GM23248 (cell line): Measurements from ENCODE around the gene CHRNA4. TPM values are rescaled to one million over a fixed set of nuclear protein-coding genes. Genes with fewer than 3 reads are reported as not detected.

ENCODE experiments used
- DNase-seq: peaks from one replicate; pipeline ENCODE4 v3.0.0-alpha.2; 2015
- H2AFZ ChIP-seq: fragments of 200-600 bp; sonication (generic); 2 replicates; pipeline ENCODE4 v1.6.1; 2016; ENCODE audit warnings: antibody characterized with exemption
- H3F3A ChIP-seq: fragments of 200-600 bp; sonication (generic); 2 replicates; pipeline ENCODE4 v1.6.1; 2016; ENCODE audit warnings: mild to moderate bottlenecking, antibody characterized with exemption, mixed run types; ENCODE audit not compliant: insufficient read depth
- H3K27ac ChIP-seq: fragments of 200-600 bp; sonication (generic); 2 replicates; pipeline ENCODE4 v1.5.1; 2016; ENCODE audit warnings: mild to moderate bottlenecking
- H3K27me3 ChIP-seq: fragments of 200-600 bp; sonication (generic); replicated peaks from 2 replicates; pipeline ENCODE4 v1.6.1; 2016; ENCODE audit warnings: mild to moderate bottlenecking; ENCODE audit not compliant: insufficient read depth
- H3K36me3 ChIP-seq: fragments of 200-600 bp; sonication (generic); 2 replicates; pipeline ENCODE4 v1.6.1; 2016; ENCODE audit warnings: low read depth, mild to moderate bottlenecking
- H3K4me1 ChIP-seq: fragments of 200-600 bp; sonication (generic); 2 replicates; pipeline ENCODE4 v1.6.1; 2016; ENCODE audit warnings: mild to moderate bottlenecking; ENCODE audit not compliant: insufficient read depth
- H3K4me2 ChIP-seq: fragments of 200-600 bp; sonication (generic); one replicate; pipeline ENCODE4 v1.6.1; 2016; ENCODE audit warnings: mild to moderate bottlenecking; ENCODE audit not compliant: unreplicated experiment
- H3K4me3 ChIP-seq: fragments of 200-600 bp; sonication (generic); 2 replicates; pipeline ENCODE4 v1.5.1; 2016; ENCODE audit warnings: mild to moderate bottlenecking
- H3K79me2 ChIP-seq: fragments of 200-600 bp; sonication (generic); 2 replicates; pipeline ENCODE4 v1.6.1; 2016; ENCODE audit warnings: mild to moderate bottlenecking; ENCODE audit not compliant: insufficient read depth
- H3K9ac ChIP-seq: fragments of 200-600 bp; sonication (generic); 2 replicates; pipeline ENCODE4 v1.6.1; 2016; ENCODE audit warnings: mild to moderate bottlenecking
- H3K9me2 ChIP-seq: fragments of 200-600 bp; sonication (generic); 2 replicates; pipeline ENCODE4 v1.6.1; 2016; ENCODE audit warnings: mixed run types, mild to moderate bottlenecking, moderate library complexity; ENCODE audit not compliant: insufficient read depth
- H3K9me3 ChIP-seq: fragments of 200-600 bp; sonication (generic); one replicate; pipeline ENCODE4 v1.6.1; 2017; ENCODE audit warnings: low read depth
- H4K20me1 ChIP-seq: fragments of 200-600 bp; sonication (generic); 2 replicates; pipeline ENCODE4 v1.6.0; 2016; ENCODE audit not compliant: insufficient read depth
- EZH2 ChIP-seq: fragments of 200-600 bp; sonication (generic); IDR thresholded peaks from 2 replicates; pipeline ENCODE4 v1.6.1; 2018; ENCODE audit warnings: antibody characterized with exemption, mild to moderate bottlenecking; ENCODE audit not compliant: insufficient read depth, poor library complexity, severe bottlenecking
- EZH2phosphoT487 ChIP-seq: fragments of 200-600 bp; sonication (generic); IDR thresholded peaks from 2 replicates; pipeline ENCODE4 v1.6.1; 2018; ENCODE audit warnings: antibody characterized with exemption, moderate library complexity, mild to moderate bottlenecking, low read depth; ENCODE audit not compliant: insufficient read depth
- WGBS, 2 experiments: methylation state at CpG; one replicate each; pipeline ENCODE4 v1.1.6; 2015 to 2017; ENCODE audit warnings: low lambda C conversion rate in 2 of 2, low coverage in 1 of 2; ENCODE audit errors: missing lambda C conversion rate in 2 of 2; 5-methylcytosine and 5-hydroxymethylcytosine counted together
- in situ Hi-C: fragments of 300-500 bp; cut with MboI; formaldehyde crosslinking; loops from 2 replicates; pipeline ENCODE4 v1.15.0; 2020
- polyA plus RNA-seq: library from polyadenylated mRNA; unstranded; fragments of >200 nt; fragmentation: Nextera tagmentation; extraction: Ambion mirVana; gene quantifications from 2 replicates; pipeline ENCODE4 v1.2.1, GENCODE V29; 2016
- total RNA-seq: library from RNA; depleted of rRNA; stranded (reverse); fragments of >200 nt; shearing (Covaris generic); gene quantifications from 2 replicates; pipeline ENCODE4 v1.2.3, GENCODE V29; 2014

The CHRNA4 gene
- total and polyA plus RNA-seq, 2 experiments from 2014 or later: not detected

GRCh38 chr20:63356931-63357879, 3.9 kb downstream of the CHRNA4 start:
- H3K4me1 ChIP-seq: no peaks in the 10 kb centered on the region
- no peaks in the 10 kb centered on the region for H3K9me2 ChIP-seq
- in situ Hi-C loops: no loop called here
- H4K20me1 ChIP-seq: no peaks in the 10 kb centered on the region
- peaks cover 7% of the 10 kb centered on the region for H3K27me3 ChIP-seq
- H3F3A ChIP-seq: no peaks in the 10 kb centered on the region
- DNase-seq: no peak
- no peaks in the 10 kb centered on the region for H3K79me2 ChIP-seq
- TF ChIP-seq EZH2 (no peak), EZH2phosphoT487 (no peak)
- 54 to 62% methylated on average over 25 to 30 of the region's 30 CpGs for WGBS, 2 experiments
- no peak overlapping the region for H3K9ac ChIP-seq
- H3K27ac ChIP-seq: no peak overlapping the region
- H2AFZ ChIP-seq: no peak overlapping the region
- H3K36me3 ChIP-seq: no peaks in the 10 kb centered on the region
- no peak overlapping the region for H3K4me3 ChIP-seq
- H3K9me3 ChIP-seq: no peaks in the 10 kb centered on the region
- no peak overlapping the region for H3K4me2 ChIP-seq

DNA sequence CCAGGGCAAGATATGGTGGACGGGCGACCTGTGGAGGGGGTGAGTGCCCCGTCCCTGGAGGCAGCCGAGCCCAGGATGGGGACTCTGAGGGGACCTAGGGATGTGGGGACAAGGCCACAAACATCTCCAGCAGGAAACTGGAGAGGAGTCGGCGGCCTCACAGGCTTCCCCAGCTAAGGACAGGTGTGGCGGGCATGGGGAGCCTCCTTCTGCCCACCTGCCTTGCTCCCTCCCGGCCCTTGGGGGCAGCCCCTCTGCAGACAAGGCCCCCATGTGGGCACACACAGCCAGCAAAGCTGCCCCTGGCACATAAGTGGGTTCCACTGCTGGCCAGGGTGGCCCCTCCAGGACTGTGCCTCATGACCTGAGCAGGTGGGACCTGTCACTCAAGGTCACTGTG, 4.6 kb downstream of the CHRNA4 start:
- Histone ChIP-seq H3F3A (no peaks in the 10 kb centered on the region), H3K9me3 (no peaks in the 10 kb centered on the region), H3K27ac (no peak overlapping the region), H3K27me3 (peaks cover 7% of the 10 kb centered on the region), H3K9me2 (no peaks in the 10 kb centered on the region), H3K4me3 (no peak overlapping the region), H3K9ac (no peak overlapping the region), H3K79me2 (no peaks in the 10 kb centered on the region), H2AFZ (no peak overlapping the region), H4K20me1 (no peaks in the 10 kb centered on the region), H3K4me1 (no peaks in the 10 kb centered on the region), H3K4me2 (no peak overlapping the region), H3K36me3 (no peaks in the 10 kb centered on the region)
- in situ Hi-C loops: no loop called here
- TF ChIP-seq EZH2phosphoT487 (no peak), EZH2 (no peak)
- 66% methylated on average over 6 to 8 of the region's 8 CpGs for WGBS, 2 experiments
- no peak for DNase-seq

DNA sequence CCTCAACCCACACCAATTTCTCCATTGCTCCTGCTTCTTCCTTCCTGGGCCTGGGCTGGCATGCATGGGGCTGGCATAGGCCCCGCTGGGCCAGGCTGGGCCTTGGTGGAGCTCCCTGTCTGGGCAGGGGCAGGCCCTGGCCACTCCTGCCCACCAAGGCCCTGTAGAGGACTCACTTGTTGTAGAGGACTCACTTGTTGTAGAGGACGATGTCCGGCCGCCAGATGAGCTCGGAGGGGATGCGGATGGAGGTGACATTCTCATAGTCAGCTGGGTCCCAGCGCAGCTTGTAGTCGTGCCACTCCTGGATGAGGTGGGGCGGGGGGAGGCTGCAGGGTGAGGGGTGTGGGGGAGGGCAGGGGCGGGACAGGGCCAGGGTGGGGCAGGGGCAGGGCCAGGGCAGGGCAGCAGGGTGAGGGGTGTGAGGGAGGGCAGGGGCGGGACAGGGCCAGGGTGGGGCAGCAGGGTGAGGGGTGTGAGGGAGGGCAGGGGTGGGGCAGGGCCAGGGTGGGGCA, 5.3 kb downstream of the CHRNA4 start:
- Histone ChIP-seq H3K4me3 (no peak overlapping the region), H3K4me1 (no peaks in the 10 kb centered on the region), H3F3A (no peaks in the 10 kb centered on the region), H4K20me1 (no peaks in the 10 kb centered on the region), H3K36me3 (no peaks in the 10 kb centered on the region), H3K79me2 (no peaks in the 10 kb centered on the region), H3K27ac (no peak overlapping the region), H2AFZ (no peak overlapping the region), H3K9ac (no peak overlapping the region), H3K4me2 (no peak overlapping the region), H3K9me2 (no peaks in the 10 kb centered on the region), H3K9me3 (no peaks in the 10 kb centered on the region), H3K27me3 (peaks cover 7% of the 10 kb centered on the region)
- in situ Hi-C loops: no loop called here
- no peak for TF ChIP-seq EZH2phosphoT487
- TF ChIP-seq EZH2: no peak
- 66 to 83% methylated on average over 6 to 11 of the region's 11 CpGs for WGBS, 2 experiments
- no peak for DNase-seq

DNA sequence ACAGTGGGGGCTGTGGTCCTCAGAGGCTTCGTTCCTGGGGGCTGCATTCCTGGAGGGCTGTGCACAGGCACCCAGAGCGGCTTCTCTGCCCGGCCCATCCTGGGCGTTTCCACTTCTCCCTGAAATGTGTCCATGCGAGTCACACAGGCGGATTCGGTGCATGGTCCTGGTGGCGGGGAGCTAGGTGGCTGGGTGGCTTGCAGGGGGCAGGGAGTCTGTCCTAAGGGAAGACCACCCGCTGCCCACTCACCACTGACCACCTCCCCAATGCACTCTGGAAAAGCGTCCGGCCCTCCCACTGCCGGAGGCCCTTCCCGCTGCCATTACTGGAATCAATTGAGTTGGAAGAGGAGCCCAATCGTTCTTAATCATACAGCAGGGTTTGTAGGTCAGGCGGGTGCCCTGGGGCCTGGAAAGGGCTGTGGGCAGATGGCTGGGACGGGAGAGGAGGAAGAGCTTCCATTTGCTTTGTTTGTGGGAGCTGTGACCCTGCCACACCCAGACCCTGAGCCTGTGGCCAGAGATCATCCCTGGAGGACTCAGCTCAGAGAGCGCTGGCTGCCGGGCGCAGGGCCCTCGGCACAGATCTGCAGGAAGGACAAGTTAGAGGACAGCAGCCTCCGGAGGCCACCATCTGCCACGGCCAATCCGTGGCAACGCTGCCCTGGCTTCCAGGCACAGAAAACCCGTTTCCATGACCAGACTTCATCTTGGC, 6.4 kb downstream of the CHRNA4 start:
- Histone ChIP-seq H3K36me3 (no peaks in the 10 kb centered on the region), H3K79me2 (no peaks in the 10 kb centered on the region), H3K9me2 (no peaks in the 10 kb centered on the region), H3K9me3 (no peaks in the 10 kb centered on the region), H3K4me3 (no peak overlapping the region), H3K27me3 (0 out of 2 replicates have a peak, but pooled peaks cover 3% of the 10 kb centered on the region), H3F3A (no peaks in the 10 kb centered on the region), H3K27ac (no peak overlapping the region), H3K9ac (no peak overlapping the region), H4K20me1 (no peaks in the 10 kb centered on the region), H3K4me1 (no peaks in the 10 kb centered on the region), H3K4me2 (no peak overlapping the region), H2AFZ (no peak overlapping the region)
- WGBS, 2 experiments: 58 to 64% methylated on average over 21 to 25 of the region's 25 CpGs
- no peak for DNase-seq
- TF ChIP-seq EZH2: no peak
- no peak for TF ChIP-seq EZH2phosphoT487
- in situ Hi-C loops: no loop called here
